Measurements from ENCODE around the gene OXNAD1. TPM values are rescaled to one million over a fixed set of nuclear protein-coding genes. Genes with fewer than 3 reads are reported as not detected.

OXNAD1 gene
- total and polyA plus RNA-seq, 5 donors from 2014 or later: 31.1 to 109 (median 60.6) TPM

GRCh38 chr3:16352428-16352827, 87.4 kb downstream of the OXNAD1 start:
- no peak for ATAC-seq (ENCODE audit: low read depth in 2 of 2)
- Histone ChIP-seq H3K27ac (ENCODE audit: insufficient read depth, low read length, poor library complexity, severe bottlenecking) (no peak overlapping the region), H3K4me3 (ENCODE audit: low read depth, low read length) (no peak overlapping the region), H3K27me3 (ENCODE audit: control insufficient read depth, insufficient read depth, low read length) (no peaks in the 10 kb centered on the region), H3K4me1 (ENCODE audit: control insufficient read depth, insufficient read depth, low read length, poor library complexity, severe bottlenecking) (no peaks in the 10 kb centered on the region), H3K36me3 (ENCODE audit: control insufficient read depth, insufficient read depth, low read length) (peaks cover 80% of the 10 kb centered on the region), H3K9me3 (ENCODE audit: control insufficient read depth in 2 of 2, low read length in 2 of 2) (no peaks in the 10 kb centered on the region)
- Mint-ChIP-seq H3K4me3 (no peak overlapping the region), H3K27ac (peak overlapping the region in 2 of 3 donors; percentile 85), H3K36me3 (peaks cover 66% of the 10 kb centered on the region), H3K4me1 (peaks cover 26 to 41% (median 34%) of the 10 kb centered on the region in 4 donors), H3K27me3 (no peaks in the 10 kb centered on the region), H3K9me3 (no peaks in the 10 kb centered on the region)
- DNase-seq: no peak

DNA sequence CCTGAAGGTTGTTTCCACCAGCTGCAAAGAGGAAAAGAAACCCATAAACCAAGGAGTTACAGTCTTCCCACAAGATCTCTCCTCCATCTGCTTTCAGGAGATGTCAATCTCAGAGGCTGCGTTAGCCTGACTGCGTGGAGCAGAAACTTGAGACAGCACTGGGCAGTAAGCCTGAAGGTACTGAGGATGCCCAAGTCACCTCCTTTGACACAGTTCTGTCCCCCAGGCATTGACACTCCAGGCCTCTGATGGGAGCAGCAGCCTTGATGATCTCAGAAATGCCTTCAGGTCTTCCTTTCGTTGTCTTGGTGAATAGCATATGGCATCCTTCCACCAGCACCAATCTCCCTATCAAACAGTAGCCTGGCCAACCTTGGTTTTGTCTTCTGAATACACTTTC, 89.3 kb downstream of the OXNAD1 start:
- ATAC-seq (ENCODE audit: low read depth in 2 of 2) (no peak), DNase-seq (no peak)
- no peak overlapping the region for H3K4me3 ChIP-seq (ENCODE audit: low read depth, low read length)
- no peak overlapping the region for H3K4me3 Mint-ChIP-seq
- H3K4me1 ChIP-seq (ENCODE audit: control insufficient read depth, insufficient read depth, low read length, poor library complexity, severe bottlenecking): no peaks in the 10 kb centered on the region
- no peaks in the 10 kb centered on the region for H3K9me3 ChIP-seq (ENCODE audit: control insufficient read depth in 2 of 2, low read length in 2 of 2)
- peaks cover 26 to 43% (median 33%) of the 10 kb centered on the region in 4 donors for H3K4me1 Mint-ChIP-seq
- peaks cover 73% of the 10 kb centered on the region for H3K36me3 ChIP-seq (ENCODE audit: control insufficient read depth, insufficient read depth, low read length)
- peak overlapping the region; percentile 44 to 87 (median 66) for H3K27ac Mint-ChIP-seq
- H3K27ac ChIP-seq (ENCODE audit: insufficient read depth, low read length, poor library complexity, severe bottlenecking): no peak overlapping the region
- no peaks in the 10 kb centered on the region for H3K9me3 Mint-ChIP-seq
- no peaks in the 10 kb centered on the region for H3K27me3 ChIP-seq (ENCODE audit: control insufficient read depth, insufficient read depth, low read length)
- H3K27me3 Mint-ChIP-seq: no peaks in the 10 kb centered on the region
- peaks cover 58% of the 10 kb centered on the region for H3K36me3 Mint-ChIP-seq

Other genes with a start within 250 kb of the OXNAD1 start
- not detected for gene GALNT15, start 90.5 kb upstream of the OXNAD1 start, total RNA-seq
- not detected for gene GALNT15, start 90.5 kb upstream of the OXNAD1 start, polyA plus RNA-seq
- 20.0 TPM for gene DPH3, start 269 bp upstream of the OXNAD1 start, total RNA-seq
- gene DPH3, start 269 bp upstream of the OXNAD1 start, polyA plus RNA-seq: 10 to 100 TPM; 19.6 to 30.0 (median 22.5) TPM
- gene RFTN1, start 248.5 kb downstream of the OXNAD1 start, total RNA-seq: 110 TPM
- gene RFTN1, start 248.5 kb downstream of the OXNAD1 start, polyA plus RNA-seq: 100 to 1,000 TPM in 2 of 4 donors, 10 to 100 TPM in 2; 87.1 to 111 (median 97.5) TPM

Data from CD4-positive, CD25-positive, alpha-beta regulatory T cell (primary cell).